Melanocyte of skin (primary cell): ENCODE results near the gene RRAS. TPM values are rescaled to one million over a fixed set of nuclear protein-coding genes. Genes with fewer than 3 reads are reported as not detected.

Source experiments
- small RNA-seq, 2 donors: library from RNA; depleted of rRNA; stranded (forward); fragments of <200 nt; gene quantifications; one replicate each; pipeline ENCODE3, GENCODE V24; 2012
- total RNA-seq, 2 donors: library from RNA; depleted of rRNA; stranded (reverse); fragments of >200 nt; gene quantifications; 2 replicates each; pipeline ENCODE4 v1.2.3, GENCODE V29; 2012

RRAS gene
- total RNA-seq = 10 to 100 TPM; 11.0 to 11.3 TPM

DNA sequence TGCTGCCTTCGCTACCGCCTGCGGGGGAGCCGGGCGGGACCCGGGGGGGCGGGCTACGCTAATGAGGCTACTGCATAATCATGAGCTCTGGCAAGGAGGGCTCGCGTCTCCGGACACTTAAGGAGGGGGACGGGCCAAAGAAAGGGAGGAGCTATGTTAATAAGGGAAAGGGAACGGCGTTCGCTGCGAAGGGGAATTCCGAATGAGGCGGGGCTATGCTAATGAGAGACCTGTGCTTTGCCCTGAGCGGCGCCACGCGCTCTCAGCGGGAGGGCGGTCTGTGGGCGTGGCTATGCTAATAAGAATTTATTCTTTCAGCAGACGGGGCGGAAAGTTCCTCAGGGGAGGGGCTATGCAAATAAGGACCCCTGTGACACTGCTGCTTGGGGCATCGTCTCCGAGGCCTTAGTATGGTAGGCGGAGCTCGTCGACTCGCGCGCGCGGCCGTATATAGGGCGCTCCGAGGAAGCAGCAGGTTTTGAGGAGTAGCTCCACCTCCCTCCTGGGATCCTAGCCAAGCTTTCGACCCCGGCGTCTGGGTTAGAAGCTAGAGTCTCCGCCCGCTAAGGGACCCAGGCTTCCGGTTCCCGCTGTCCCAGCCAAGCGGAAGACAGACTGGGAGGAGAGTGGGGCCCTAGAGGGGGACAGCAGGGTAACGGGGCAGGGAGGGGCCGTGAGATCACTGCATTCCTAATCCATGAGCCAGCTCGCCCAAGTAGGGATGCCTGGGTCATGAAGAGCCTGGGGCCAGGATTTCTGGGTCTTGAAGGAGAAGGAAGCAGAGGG lies at the start of gene RRAS:
TSS of gene RRAS (minus strand) at position 31 of the 786 bp plus-strand sequence. CDS start 45 bp downstream, outside the sequence.

DNA sequence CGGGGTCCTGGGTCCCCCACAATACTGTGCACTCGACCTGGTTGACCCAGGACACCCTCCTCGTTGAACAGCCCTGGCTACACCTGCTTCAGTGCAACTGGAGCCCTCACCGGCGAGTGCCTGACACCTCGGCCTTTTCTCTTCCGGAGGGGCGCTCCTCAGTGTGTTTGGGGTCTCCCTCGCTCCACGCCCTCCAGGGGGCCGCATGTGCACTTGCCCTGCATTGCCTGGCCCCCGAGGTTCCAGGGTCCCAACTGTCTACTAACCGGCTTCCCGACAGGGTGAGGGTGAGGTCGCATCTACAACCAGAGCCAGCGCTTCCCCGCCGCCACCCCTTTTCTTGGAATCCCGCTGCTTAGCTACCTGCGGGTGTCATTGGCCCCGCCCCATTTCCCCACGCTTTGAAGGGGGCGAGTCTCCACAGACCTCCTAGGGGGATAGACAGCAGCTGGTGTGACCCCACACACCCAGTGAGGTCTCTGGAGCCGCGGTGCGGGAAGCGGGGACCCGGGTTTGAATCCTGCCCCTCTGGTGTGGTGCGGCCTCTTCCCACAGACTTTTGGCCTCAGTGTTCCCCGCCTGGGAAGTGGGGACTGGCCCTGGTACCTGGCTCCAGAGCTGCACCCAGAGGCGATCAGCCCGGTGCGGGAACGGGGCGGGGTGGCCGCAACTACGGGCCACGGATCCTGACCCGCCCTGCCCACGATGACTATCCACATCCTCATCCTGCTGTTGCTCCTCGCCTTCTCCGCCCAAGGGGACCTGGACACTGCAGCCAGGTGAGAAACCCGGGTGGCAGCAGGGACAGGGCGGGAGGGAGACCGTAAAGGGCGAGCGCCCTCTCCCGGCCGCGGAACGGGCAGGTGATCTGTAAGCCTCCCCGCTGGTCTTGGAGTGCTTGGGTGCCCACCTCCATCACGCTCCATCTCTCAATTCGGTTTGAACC lies 49.5 kb upstream of the RRAS start, which contains the start of gene ADM5:
TSS of gene ADM5 (plus strand) at position 462 of the 946 bp plus-strand sequence. CDS start at position 706, 244 bp downstream.

DNA sequence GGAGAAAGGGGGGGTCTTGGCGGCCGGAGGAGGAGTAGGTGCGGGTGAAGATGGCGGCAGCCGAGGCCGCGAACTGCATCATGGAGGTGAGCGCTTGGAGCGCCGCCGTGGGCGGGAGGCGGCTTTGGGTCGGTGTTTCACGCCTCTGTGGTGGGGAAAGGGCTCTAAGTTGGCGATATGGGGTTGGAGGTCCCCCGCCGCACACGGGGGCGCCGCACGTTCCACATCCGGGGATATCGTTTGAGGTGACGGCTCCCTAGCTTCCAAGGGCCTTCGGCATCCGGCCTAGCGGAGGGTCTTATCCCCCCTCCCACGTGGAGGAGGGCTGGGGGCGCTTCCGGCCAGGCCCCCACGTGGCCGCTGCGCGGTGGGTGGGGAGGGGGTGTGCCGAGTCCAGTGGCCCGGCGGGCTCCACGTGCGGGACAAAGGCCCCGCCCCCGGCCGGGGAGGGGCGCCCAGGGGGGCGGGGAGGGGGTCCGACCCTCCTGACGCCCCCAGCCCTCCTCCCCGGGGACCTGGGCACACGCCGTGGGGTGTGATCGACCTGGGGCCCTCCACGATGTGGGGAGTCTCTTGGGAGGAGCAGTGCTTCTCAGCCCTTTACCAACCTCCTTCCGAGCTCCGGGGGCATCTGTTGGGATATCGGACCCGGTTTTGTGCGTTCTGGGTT lies 37.4 kb upstream of the RRAS start, which contains the start of gene PRMT1:
TSS of gene PRMT1 (plus strand) at position 41 of the 670 bp plus-strand sequence. CDS start at position 51, 10 bp downstream.

DNA sequence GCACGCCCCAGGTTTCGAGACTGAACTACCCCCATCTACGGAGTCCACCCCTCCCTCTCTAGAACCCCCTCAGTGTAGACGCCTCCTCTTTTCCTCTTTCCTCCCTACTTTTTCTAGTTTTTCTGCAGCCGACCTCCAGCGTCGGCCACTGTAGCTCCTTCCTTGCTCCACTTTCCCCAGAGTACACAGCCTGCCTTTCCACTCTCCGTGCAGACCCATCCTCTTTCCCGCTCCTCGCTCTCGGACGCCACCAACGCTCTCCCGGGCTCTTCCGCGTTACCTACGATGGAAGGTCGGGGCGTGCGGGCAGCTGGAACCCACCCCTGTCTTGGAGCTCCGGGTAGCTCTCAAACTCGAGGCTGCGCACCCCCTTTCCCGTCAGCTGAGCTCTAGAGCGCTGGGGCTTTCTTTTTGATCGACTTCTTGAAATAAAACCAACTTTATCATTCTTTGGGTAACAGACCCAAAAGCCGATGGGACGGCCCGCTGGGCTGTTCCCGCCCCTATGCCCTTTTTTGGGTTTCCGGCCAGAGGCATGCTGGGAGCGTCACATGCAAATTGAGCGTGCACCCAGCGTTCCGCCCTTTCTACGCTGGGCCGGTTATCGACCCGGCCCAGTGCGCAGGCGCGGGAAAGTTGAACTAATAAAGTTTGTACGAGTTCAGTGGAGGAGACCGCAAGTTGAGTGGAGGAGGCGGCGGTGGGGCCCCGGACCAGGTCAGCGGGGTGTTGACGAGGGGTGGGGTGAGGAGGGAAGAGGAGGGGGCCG lies 25.6 kb upstream of the RRAS start, which contains the start of the genes BCL2L12 and IRF3:
TSS of gene BCL2L12 (plus strand) at position 583 of the 769 bp plus-strand sequence. CDS start 760 bp downstream, outside the sequence.
TSS of gene IRF3 (minus strand) at position 507 of the 769 bp plus-strand sequence. CDS start 1,019 bp downstream, outside the sequence.

DNA sequence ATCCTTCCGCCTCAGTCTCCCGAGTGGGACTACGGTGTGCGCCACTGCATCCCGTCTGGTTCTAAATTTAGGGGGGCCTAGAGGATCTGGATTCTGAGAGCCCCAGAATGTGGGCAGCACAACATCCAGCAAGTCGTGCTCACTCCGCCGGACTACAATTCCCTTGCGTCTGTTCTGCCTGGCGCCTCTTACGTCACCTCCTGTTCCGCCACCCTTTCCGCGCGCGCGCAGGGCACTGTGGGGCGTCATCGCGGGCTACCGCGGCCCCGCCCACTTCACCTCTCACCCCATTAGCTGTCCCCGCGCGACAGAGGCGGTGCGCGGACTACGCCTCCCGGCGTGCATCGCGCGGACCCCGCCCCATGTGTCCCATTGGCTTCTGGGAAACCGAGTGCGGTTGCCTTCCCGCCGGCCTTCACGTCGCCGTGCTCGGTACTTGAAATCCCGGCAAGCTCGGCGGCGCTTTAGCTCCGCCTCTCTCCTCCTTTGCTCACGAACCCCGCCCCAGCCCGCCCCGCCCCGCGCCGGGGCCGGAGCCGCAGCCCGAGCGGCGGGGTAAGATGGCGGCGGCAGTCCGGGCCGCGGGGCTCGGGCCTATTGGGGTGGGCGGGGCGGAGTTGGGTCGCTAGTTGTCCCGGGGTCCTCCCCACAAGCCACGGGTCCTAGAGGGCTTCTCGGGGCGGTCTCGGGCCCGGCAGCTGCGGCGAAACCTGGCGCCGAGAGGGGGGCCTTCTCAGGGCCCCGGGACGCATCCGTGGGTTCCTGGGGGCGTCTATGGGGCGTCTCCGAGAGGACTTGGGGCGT lies 1.9 kb upstream of the RRAS start, which contains the start of gene SCAF1:
TSS of gene SCAF1 (plus strand) at position 522 of the 804 bp plus-strand sequence. CDS start 2,818 bp downstream, outside the sequence.

DNA sequence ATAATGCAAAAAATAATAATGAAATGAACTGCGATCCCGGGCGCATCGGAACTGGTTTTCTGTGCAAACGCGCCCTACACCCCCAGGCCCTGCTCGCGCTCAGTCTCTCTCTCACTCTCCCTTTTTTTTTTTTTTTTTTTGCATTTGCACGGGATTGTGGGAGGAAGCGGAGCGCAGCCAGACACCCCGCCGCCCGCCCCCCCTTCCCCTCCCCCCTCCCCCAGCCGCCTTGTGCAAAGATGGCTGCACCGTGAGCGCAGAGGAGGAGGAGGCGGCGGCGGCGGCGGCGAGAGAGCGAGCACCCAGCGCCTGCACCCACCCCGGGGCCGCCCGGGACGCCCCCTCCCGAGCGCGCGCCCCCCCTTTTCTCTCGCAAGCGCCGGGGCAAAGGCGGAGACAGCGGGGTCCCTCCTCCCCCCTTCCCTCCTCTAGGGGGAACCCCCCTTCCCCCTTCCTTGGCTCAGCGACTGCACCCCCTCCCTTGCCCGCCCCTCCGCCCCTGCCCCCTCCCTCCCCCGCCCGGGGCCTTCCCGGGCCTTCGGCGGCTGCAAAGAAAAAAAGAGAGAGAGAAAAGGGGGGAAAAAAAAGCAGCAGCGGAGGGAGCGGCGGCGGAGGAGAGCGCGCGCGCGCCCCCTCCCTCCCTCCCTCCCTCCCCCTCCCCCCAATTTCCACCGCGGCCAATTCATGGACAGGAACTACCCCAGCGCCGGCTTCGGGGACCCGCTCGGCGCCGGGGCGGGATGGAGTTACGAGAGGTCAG lies 48.8 kb downstream of the RRAS start, which contains the start of gene PRR12:
TSS of gene PRR12 (plus strand) at position 212 of the 760 bp plus-strand sequence. CDS start at position 685, 473 bp downstream.

Small RNA genes within 50 kb of the gene (small RNA-seq; reads per million reads assigned to genes)
- 0 to 0.52 reads per million in 2 donors for gene MIR5088

Other genes starting within 250 kb of the RRAS start
- not detected for gene PTH2, start 216.7 kb downstream of the RRAS start, total RNA-seq
- gene GFY, start 214.8 kb downstream of the RRAS start, total RNA-seq = not detected
- gene SLC17A7, start 198.6 kb downstream of the RRAS start, total RNA-seq = under 1 TPM in 1 of 2 donors, not detected in 1; under 0.01 TPM
- gene PIH1D1, start 188.3 kb downstream of the RRAS start, total RNA-seq = 100 to 1,000 TPM in 1 of 2 donors, 10 to 100 TPM in 1; 89.5 to 132 TPM
- gene ALDH16A1, start 186.9 kb downstream of the RRAS start, total RNA-seq = 10 to 100 TPM; 47.0 to 65.0 TPM
- gene FLT3LG, start 165.9 kb downstream of the RRAS start, total RNA-seq = 1 to 10 TPM; 2.7 to 3.8 TPM
- 1,000 to 10,000 TPM; 1,225 to 1,537 TPM for gene RPL13A, start 152.5 kb downstream of the RRAS start, total RNA-seq
- gene RPS11, start 143.7 kb downstream of the RRAS start, total RNA-seq = 1,000 to 10,000 TPM; 1,700 to 1,752 TPM
- gene FCGRT, start 127.5 kb downstream of the RRAS start, total RNA-seq = 10 to 100 TPM; 21.7 to 27.0 TPM
- gene RCN3, start 112.1 kb downstream of the RRAS start, total RNA-seq = 1 to 10 TPM; 1.4 to 3.0 TPM
- 100 to 1,000 TPM in 1 of 2 donors, 10 to 100 TPM in 1; 65.4 to 120 TPM for gene NOSIP, start 59.6 kb downstream of the RRAS start, total RNA-seq
- gene PRRG2, start 58.8 kb downstream of the RRAS start, total RNA-seq = under 1 TPM; 0.34 to 1.00 TPM
- 1 to 10 TPM; 3.4 to 4.7 TPM for gene PRR12, start 49.0 kb downstream of the RRAS start, total RNA-seq
- gene SCAF1, start 2.1 kb upstream of the RRAS start, total RNA-seq = 10 to 100 TPM; 18.6 to 19.3 TPM
- 10 to 100 TPM; 24.8 to 55.6 TPM for gene IRF3, start 25.7 kb upstream of the RRAS start, total RNA-seq
- gene BCL2L12, start 25.8 kb upstream of the RRAS start, total RNA-seq = 10 to 100 TPM in 1 of 2 donors, 1 to 10 TPM in 1; 3.1 to 14.0 TPM
- 100 to 1,000 TPM; 195 to 414 TPM for gene PRMT1, start 37.1 kb upstream of the RRAS start, total RNA-seq
- gene ADM5, start 49.5 kb upstream of the RRAS start, total RNA-seq = under 1 TPM; 0.34 to 1.00 TPM
- gene CPT1C, start 51.0 kb upstream of the RRAS start, total RNA-seq = 1 to 10 TPM; 2.7 to 4.8 TPM
- not detected for gene TSKS, start 123.2 kb upstream of the RRAS start, total RNA-seq
- 10 to 100 TPM; 65.7 to 71.6 TPM for gene AP2A1, start 126.9 kb upstream of the RRAS start, total RNA-seq
- gene FUZ, start 173.1 kb upstream of the RRAS start, total RNA-seq = 10 to 100 TPM; 21.7 to 28.3 TPM
- 10 to 100 TPM; 16.9 to 19.0 TPM for gene MED25, start 178.1 kb upstream of the RRAS start, total RNA-seq
- gene PTOV1, start 211.0 kb upstream of the RRAS start, total RNA-seq = 10 to 100 TPM; 37.3 to 44.0 TPM
- gene PNKP, start 227.4 kb upstream of the RRAS start, total RNA-seq = 10 to 100 TPM; 44.3 to 45.1 TPM
- 1 to 10 TPM; 8.3 to 10.0 TPM for gene AKT1S1, start 237.2 kb upstream of the RRAS start, total RNA-seq
- gene TBC1D17, start 237.6 kb upstream of the RRAS start, total RNA-seq = 10 to 100 TPM; 11.0 to 18.6 TPM